T-helper 22 cell (primary cell): ENCODE data around the gene SLC4A9.
"Not testable (repeated sequence)": the region's sequence is repeated elsewhere in the genome, so short reads cannot be mapped to it uniquely, and the experiment has no call there.

Source experiments
- DNase-seq: peaks from one replicate; pipeline ENCODE4 v3.0.0-alpha.2; 2020; ENCODE audit warnings: low read depth

SLC4A9 gene

DNA sequence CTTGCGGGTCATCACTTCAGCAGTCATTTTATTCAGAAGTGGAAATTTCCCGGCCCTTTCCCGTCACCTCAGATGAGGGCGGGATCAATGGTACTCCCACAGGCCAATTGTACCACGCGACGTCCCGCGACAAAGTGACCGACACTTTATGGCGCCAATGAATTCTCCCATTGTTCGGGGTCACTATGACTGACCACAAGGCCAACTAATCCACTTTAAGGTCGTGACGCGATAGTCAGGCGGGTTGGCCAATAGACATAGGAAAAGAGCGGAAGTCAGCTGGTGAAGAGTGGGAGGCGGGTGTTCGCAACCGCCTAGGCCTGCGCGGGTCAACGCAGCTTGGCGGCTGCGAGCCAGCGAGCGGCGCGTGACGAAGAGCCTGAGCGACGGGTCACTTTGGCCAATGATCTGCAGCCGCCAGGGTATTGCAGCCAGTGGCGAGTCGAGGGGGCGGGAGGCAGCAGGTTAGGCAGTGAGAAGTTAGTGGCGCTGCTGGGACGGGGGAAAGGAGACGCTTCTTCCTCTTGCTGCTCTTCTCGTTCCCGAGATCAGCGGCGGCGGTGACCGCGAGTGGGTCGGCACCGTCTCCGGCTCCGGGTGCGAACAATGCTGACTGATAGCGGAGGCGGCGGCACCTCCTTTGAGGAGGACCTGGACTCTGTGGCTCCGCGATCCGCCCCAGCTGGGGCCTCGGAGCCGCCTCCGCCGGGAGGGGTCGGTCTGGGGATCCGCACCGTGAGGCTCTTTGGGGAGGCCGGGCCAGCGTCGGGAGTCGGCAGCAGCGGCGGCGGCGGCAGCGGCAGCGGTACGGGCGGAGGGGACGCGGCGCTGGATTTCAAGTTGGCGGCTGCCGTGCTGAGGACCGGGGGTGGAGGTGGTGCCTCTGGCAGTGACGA lies 41.6 kb downstream of the SLC4A9 start, which contains the start of gene ANKHD1:
Gene ANKHD1, plus strand, starts transcription at position 472 of the 896 bp plus-strand sequence. Its CDS starts 135 bp downstream, at position 607.
- peak; percentile 96 for DNase-seq

DNA sequence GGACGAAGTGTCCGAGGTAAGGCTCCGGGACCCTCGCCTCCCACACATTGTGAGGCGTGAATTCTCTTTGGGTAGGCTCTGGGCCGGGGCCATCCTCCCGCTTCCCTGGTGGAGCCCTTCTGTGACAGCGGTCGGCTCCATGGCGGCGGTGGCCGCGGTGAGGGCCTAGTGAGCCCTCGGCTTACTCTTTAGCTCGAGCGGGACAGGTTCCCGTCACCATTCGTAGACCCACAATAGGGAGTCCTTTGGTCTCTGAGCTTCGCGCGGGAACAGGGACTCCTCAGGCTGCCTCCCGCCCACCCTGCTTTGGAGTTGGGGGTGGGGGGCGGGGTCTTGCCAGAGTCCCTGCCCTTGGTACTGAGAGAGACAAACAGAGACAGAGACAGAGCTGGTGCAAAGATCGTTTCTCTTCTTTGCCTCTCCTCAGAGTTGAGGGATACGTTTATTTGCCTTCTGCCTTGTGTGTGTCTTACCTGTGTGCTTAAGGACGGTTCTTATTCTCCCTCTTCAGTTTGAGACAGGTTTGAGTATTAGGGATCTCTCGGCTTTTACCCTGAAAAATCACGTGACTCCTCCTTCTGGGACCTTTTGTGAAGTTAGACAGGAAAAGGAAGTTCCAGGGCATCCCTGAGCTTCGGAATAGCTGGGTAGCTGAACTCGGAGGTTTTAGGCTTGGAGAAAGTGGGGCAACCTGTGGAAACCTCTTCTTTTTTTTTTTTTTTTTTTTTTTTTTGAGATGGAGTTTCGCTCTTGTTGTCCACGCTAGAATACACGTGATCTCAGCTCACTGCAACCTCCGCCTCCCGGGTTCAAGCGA lies 42.5 kb downstream of the SLC4A9 start:
- peak; percentile 29 for DNase-seq

DNA sequence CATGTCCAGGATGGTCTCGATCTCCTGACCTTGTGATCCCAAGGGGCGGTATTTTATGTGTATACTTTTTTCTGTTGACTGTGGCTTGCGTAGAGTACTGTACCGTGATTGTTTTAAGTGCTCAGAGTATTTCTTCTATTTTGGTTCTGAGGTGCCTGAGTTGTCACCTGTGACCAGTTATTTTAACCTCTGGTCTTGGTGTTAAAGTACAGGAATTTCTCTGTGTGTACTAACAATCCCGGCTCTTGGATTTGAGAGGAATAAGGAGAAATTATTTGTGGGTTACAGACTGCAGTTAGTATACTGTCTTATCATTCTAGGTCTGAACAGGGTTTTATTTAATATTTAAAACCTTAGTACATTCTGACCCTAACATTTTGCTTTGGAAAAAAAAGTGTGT lies 43.6 kb downstream of the SLC4A9 start:
- no peak for DNase-seq

DNA sequence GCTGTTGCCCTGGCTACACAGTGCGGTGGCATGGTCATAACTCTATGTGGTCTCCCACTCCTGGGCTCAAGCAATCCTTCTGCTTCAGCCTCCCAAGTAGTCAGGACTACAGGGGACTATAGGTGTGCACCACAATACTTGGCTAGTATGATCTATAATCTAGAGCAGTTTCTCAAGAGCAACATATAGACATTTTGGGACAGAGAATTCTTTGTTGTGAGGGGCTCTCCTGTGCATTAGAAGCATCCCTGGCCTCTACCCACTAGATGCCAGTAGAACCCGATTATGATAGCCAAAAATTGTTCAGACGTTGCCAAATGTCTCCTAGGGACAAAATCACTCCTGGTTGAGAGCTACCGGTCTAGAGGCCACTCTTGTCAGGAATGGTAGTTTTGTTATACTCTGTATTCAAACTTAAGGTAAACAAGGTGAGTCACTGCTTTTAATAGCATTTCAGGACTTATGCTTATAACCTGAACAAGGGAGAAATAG lies 48.8 kb downstream of the SLC4A9 start:
- no peak for DNase-seq

DNA sequence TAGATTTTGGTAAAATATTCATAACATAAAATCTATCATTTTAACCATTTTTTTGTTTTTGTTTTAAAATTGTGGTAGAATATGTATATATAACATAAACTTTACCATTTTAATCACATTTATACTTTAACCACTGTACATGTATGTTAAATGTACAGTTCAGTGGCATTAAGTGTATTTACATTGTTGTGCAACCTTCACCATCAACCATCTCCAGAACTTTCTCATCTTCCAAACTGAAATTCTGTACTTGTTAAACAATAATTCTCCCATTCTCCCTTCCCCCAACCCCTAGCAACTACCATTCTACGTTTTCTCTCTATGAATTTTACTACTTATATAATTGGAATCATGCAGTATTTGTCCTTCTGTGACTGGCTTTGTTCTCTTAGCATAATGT lies 53.2 kb downstream of the SLC4A9 start:
- no peak for DNase-seq

DNA sequence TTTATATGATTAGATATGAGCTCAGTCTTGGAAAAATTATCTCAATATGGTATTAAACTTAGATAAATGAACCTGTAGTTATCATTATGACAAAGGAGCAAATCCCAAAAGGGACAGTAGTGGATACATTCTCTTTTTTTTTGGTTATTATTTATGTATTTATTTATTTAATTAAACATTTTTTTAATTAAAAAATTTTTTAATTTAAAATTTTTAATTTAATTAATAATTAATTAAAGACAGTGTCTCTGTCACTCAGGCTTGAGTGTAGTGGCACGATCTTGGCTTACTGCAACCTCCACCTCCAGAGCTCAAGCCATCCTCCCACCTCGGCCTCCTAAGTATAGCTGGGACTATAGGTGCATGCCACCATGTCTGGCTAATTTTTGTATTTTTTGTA lies 57.2 kb downstream of the SLC4A9 start:
- DNase-seq, result no peak

DNA sequence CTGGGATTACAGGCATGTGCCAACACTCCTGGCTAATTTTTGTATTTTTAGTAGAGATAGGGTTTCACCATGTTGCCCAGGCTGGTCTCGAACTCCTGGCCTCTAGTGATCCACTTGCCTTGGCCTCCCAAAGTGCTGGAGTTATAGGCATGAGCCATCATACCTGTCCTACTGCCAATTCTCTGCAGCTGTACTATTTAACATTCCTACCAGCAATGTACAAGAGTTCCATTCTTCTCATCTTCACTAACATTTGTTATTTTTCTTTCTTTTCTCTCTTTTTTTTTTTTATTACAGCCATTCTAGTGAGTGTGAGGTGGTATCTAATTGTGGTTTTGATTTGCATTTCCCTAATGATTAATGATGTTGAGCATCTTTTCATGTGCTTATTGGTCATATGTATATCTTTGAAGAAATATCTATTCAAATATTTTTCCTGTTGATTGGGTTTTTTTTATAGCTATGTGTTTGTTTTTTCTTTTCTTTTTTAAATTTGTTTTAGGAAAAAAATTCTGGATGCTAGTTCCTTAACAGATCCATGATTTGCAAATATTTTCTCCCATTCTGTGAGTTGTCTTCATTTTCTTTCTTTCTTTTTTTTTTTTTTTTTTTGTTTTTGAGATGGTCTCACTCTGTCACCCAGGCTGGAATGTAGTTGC lies 59.0 kb downstream of the SLC4A9 start:
- DNase-seq, result no peak

DNA sequence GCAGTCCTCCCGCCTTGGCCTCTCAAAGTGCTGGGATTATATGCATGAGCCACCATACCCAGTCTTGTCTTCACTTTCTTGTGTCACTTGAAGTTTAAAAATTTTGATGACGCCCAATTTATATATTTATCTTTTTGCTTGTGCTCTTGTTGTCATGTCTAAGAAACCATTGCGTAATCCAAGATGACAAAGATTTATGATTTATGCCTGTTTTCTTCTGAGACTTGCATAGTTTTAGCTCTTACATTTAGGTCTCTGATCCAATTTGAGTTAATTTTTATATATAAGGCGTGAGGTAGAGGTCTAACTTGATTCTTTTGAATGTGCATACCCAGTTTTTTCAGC lies 60.2 kb downstream of the SLC4A9 start:
- no peak for DNase-seq

DNA sequence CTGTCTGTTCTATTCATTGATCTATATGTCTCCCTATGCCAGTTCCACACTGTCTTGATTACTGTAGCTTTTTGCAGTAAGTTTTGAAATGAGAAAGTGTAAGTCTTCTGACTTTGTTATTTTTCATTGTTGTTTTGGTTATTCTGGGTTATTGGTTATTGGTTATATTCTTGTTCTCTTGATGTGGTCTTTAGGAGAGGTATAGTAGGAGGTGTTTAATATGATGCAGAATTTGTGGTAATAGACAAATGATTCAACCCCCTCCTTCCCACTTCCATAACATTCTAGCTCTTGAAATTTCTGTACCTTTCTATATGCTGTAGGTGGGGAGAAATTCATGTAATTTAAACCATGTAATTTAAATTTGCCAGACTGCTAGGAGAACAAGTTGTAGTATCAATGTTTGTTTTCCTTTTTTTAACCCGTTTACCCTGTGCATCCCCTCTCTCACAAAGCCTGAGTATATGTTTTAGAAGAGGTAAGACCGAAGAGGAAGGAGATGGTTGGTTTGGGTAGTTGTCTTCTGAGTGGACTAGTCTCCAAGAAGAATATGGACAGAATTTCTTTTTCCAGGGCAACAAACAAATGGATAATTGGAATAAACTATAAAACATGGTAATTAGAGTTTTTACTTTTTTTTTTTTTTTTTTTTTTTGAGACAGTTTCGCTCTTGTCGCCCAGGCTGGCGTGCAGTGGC lies 60.8 kb downstream of the SLC4A9 start:
- DNase-seq, result no peak

DNA sequence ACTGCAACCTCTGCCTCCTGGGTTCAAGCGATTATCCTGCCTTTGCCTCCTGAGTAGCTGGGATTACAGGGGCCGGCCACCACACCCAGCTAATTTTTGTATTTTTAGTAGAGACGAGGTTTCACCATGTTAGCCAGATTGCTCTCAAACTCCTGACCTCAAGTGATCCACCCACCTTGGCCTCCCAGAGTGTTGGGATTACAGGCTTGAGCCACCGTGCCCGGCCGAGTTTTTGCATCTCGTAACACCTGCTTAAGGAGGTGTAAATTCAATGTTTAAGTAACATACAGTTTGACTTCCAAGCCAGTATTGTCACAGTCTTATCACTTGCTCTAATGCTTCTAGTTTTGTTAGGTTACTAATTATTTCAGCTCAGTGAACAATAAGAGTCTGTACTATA lies 61.4 kb downstream of the SLC4A9 start:
- not testable (repeated sequence) for DNase-seq

DNA sequence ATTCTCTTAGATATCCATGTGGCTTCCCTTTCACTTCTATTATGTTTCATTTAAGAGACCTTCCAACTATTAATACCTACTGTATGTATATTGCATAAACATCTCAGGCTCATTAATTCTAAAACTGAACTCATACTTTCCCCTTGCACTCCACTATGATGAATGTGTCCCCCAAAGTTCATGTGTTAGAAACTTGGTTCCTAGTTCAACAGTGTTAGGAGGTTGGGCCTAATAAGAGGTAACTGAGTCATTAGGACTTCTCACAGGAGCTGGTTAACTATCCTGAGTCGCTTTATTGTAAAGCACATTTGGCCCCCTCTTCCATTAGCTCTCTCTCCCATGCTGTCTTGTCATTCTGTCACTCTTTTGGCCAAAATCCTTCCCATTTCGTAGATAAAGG lies 63.6 kb downstream of the SLC4A9 start:
- DNase-seq, result no peak

DNA sequence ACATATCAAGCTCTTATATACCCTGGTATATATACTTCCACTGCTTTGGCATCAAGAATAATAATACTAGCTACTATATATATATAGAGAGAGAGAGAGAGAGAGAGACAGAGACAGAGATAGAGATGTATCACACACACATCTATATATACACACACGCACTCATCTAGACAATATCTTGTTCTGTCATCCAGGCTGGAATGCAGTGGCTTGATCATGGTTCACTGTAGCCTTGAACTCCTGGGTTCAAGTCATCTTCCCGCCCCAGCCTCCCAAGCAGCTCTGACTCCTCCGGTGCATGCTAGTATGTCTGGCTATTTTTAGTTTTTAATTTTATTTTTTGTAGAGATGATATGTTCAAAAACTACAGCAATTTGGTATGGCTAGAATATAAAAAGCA lies 64.1 kb downstream of the SLC4A9 start:
- DNase-seq, result no peak
